Naive thymus-derived CD4-positive, alpha-beta T cell (primary cell): ENCODE data around the gene FILIP1L. TPM values are rescaled to one million over a fixed set of nuclear protein-coding genes. Genes with fewer than 3 reads are reported as not detected.

Experiments
- ATAC-seq: fragments of 150-1000 bp; cut with Tn5 transposase; 2 replicates; pipeline ENCODE4 v1.10.0; 2021; ENCODE audit warnings: mild to moderate bottlenecking, moderate library complexity
- CTCF ChIA-PET: fragments of 350-600 bp; sonication (Branson Sonifier 250); formaldehyde crosslinking; loops from one replicate; lab custom pipeline; 2021; ENCODE audit warnings: antibody characterized with exemption; lab: Charles Lee
- POLR2A ChIA-PET: fragments of 350-600 bp; sonication (Branson Sonifier 250); formaldehyde crosslinking; loops from one replicate; lab custom pipeline; 2021; ENCODE audit warnings: antibody characterized with exemption, inconsistent platforms; lab: Charles Lee
- DNase-seq, 9 donors: peaks; one replicate each; pipeline versions ENCODE4 v3.0.0 to v3.0.0-alpha.2; 2020 to 2022; ENCODE audit warnings: mixed read lengths in 1 of 9
- H3K27ac ChIP-seq: one replicate; pipeline ENCODE4 v1.7.0; 2013; ENCODE audit warnings: mild to moderate bottlenecking, low read depth, low read length, moderate library complexity
- H3K27me3 ChIP-seq, 2 donors: one replicate each; pipeline ENCODE4 v1.7.0; 2013; ENCODE audit warnings: low read length in 2 of 2, mild to moderate bottlenecking in 2 of 2, moderate library complexity in 2 of 2; ENCODE audit not compliant: control insufficient read depth in 2 of 2, insufficient read depth in 2 of 2
- H3K36me3 ChIP-seq, 3 experiments: 1 replicate in 2 of 3; 2 replicates in 1 of 3; pipeline ENCODE4 v1.7.0; 2013; ENCODE audit warnings: low read length in 3 of 3, mild to moderate bottlenecking in 3 of 3, moderate library complexity in 1 of 3; ENCODE audit not compliant: insufficient read depth in 3 of 3, control insufficient read depth in 2 of 3
- H3K4me1 ChIP-seq, 2 donors: one replicate each; pipeline ENCODE4 v1.7.0; 2013; ENCODE audit warnings: low read length in 2 of 2, mild to moderate bottlenecking in 2 of 2, moderate library complexity in 1 of 2; ENCODE audit not compliant: control insufficient read depth in 2 of 2, insufficient read depth in 2 of 2
- H3K4me3 ChIP-seq: 2 replicates; pipeline ENCODE4 v1.7.0; 2013; ENCODE audit warnings: mild to moderate bottlenecking, low read length
- H3K9me3 ChIP-seq, 3 experiments: 1 replicate in 2 of 3; 2 replicates in 1 of 3; pipeline ENCODE4 v1.7.0; 2013; ENCODE audit warnings: low read length in 3 of 3; ENCODE audit not compliant: control insufficient read depth in 2 of 3
- H3K27ac Mint-ChIP-seq, 9 donors: one replicate each; pipeline ENCODE4 v1.8.0; 2020 to 2022; ENCODE audit warnings: mixed read lengths in 9 of 9, mild to moderate bottlenecking in 8 of 9, moderate library complexity in 5 of 9, inconsistent platforms in 2 of 9
- H3K27me3 Mint-ChIP-seq, 5 donors: one replicate each; pipeline ENCODE4 v1.8.0; 2021 to 2022; ENCODE audit warnings: mixed read lengths in 5 of 5, mild to moderate bottlenecking in 1 of 5
- H3K36me3 Mint-ChIP-seq, 5 donors: one replicate each; pipeline ENCODE4 v1.8.0; 2020 to 2022; ENCODE audit warnings: mixed read lengths in 5 of 5, mild to moderate bottlenecking in 3 of 5, inconsistent platforms in 1 of 5
- H3K4me1 Mint-ChIP-seq, 7 donors: one replicate each; pipeline ENCODE4 v1.8.0; 2020 to 2022; ENCODE audit warnings: mixed read lengths in 7 of 7, mild to moderate bottlenecking in 3 of 7, inconsistent platforms in 1 of 7
- H3K4me3 Mint-ChIP-seq, 10 donors: one replicate each; pipeline ENCODE4 v1.8.0; 2020 to 2022; ENCODE audit warnings: mild to moderate bottlenecking in 10 of 10, mixed read lengths in 10 of 10, moderate library complexity in 6 of 10, inconsistent platforms in 2 of 10
- H3K9me3 Mint-ChIP-seq, 11 donors: one replicate each; pipeline ENCODE4 v1.8.0; 2020 to 2022; ENCODE audit warnings: mixed read lengths in 11 of 11, mild to moderate bottlenecking in 4 of 11, inconsistent platforms in 1 of 11, moderate library complexity in 1 of 11
- intact Hi-C, 2 donors: fragments of 100-400 bp; cut with micrococcal nuclease; formaldehyde crosslinking; loops; one replicate each; pipeline ENCODE4 v1.15.1; 2023
- polyA plus RNA-seq, 2 donors: library from polyadenylated mRNA; unstranded; fragments of 300-500 nt; fragmentation: Illumina TruSeq; gene quantifications; one replicate each; pipeline ENCODE4 v1.2.3, GENCODE V29; 2021
- total RNA-seq, 6 experiments: library from RNA in 5 of 6; stranded (reverse) in 5 of 6; gene quantifications; 1 replicate in 5 of 6; 2 replicates in 1 of 6; pipeline ENCODE4 v1.2.3 and lab custom pipeline; 2021 to 2026

FILIP1L gene
- total and polyA plus RNA-seq, 7 experiments from 2014 or later: 0.13 to 6.7 (median 0.39) TPM; not detected in 2

DNA sequence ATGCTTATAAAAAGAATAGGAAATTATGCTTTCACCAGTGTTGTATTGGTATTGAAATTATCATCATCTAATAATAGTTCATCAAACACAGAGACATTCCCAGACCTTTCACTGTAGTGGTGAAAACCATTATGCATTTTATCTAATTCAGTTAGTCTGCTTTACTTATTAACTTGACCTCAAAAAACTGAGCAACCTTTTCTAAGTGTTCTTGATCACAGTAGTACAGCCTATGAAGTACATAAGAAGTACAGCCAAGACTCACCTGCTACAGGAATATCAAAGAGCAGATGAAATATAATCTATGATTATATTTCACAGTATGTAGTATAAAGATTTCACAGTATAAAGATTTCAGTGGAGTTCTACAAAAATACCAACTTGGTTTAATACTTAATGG, 75.2 kb downstream of the FILIP1L start:
- Histone ChIP-seq H3K27ac (no peak overlapping the region), H3K4me1 (no peaks in the 10 kb centered on the region), H3K27me3 (no peaks in the 10 kb centered on the region), H3K36me3 (no peaks in the 10 kb centered on the region), H3K4me3 (no peak overlapping the region), H3K9me3 (no peaks in the 10 kb centered on the region)
- no peaks in the 10 kb centered on the region for H3K9me3 Mint-ChIP-seq
- no peak for DNase-seq
- H3K27ac Mint-ChIP-seq: no peak overlapping the region
- H3K4me1 Mint-ChIP-seq: peaks cover 0 to 1% (median 0%) of the 10 kb centered on the region in 7 donors
- no peak overlapping the region for H3K4me3 Mint-ChIP-seq
- ChIA-PET POLR2A (no interaction called here), CTCF (no interaction called here)
- no peak for ATAC-seq
- H3K27me3 Mint-ChIP-seq: no peaks in the 10 kb centered on the region
- H3K36me3 Mint-ChIP-seq: peaks cover 0 to 14% (median 0%) of the 10 kb centered on the region in 5 donors
- intact Hi-C loops: no loop called here

DNA sequence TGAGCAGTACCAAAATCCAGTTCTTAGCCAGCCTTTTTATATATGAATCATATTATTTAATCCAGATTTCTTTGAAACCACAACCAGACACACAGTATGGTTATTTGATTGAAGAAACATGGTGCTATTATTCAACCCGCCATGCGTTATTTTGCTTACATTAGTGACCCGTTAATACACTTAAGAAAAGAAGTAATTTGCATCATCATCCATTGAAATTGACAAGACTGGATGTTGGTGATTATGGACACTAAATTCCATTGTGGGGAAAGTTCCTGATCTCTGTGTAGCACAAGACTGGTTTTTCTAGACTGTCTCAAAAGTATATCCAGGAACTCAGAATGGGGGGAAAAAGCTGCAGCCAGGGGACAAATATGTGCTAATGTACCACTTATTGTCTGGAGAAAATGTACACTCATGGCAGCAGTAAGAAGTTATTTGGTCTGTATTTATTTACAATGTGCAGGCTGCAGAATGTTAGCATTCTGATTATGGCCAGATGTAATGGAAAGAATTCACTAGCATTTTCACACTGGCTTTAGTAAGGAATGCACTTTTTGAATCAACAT, 80.3 kb downstream of the FILIP1L start:
- POLR2A ChIA-PET: no interaction called here
- Histone ChIP-seq H3K27ac (no peak overlapping the region), H3K4me3 (no peak overlapping the region), H3K27me3 (no peaks in the 10 kb centered on the region), H3K4me1 (no peaks in the 10 kb centered on the region), H3K36me3 (no peaks in the 10 kb centered on the region), H3K9me3 (no peaks in the 10 kb centered on the region)
- no peak for ATAC-seq
- intact Hi-C loops: no loop called here
- H3K27ac Mint-ChIP-seq: no peak overlapping the region
- DNase-seq: no peak
- H3K4me1 Mint-ChIP-seq: peaks cover 0 to 7% (median 0%) of the 10 kb centered on the region in 7 donors
- no peaks in the 10 kb centered on the region for H3K27me3 Mint-ChIP-seq
- no peak overlapping the region for H3K4me3 Mint-ChIP-seq
- CTCF ChIA-PET: no interaction called here
- peaks cover 0 to 17% (median 5%) of the 10 kb centered on the region in 5 donors for H3K36me3 Mint-ChIP-seq
- H3K9me3 Mint-ChIP-seq: no peaks in the 10 kb centered on the region

DNA sequence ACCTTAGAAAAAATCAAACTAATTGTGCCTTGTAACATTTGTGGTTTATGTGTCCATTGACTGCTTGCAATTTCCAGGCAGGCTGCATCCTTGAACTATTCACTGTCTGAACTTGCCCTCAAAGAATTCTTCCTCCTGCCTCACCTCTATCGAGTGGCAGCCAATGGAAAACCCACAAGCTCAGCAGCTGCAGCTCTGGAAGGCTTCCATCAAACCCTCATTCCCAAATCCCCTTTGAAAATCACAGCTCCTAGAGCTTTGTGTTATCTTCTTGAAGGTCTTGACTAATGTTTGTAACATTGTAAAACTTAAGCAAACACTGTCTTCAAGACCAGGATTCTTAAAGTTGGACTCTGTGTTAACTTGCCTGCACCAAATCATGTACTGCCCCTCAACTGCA, 81.1 kb downstream of the FILIP1L start:
- no peaks in the 10 kb centered on the region for H3K9me3 Mint-ChIP-seq
- H3K27ac Mint-ChIP-seq: no peak overlapping the region
- Histone ChIP-seq H3K27ac (no peak overlapping the region), H3K4me1 (no peaks in the 10 kb centered on the region), H3K36me3 (no peaks in the 10 kb centered on the region), H3K27me3 (no peaks in the 10 kb centered on the region), H3K4me3 (no peak overlapping the region), H3K9me3 (no peaks in the 10 kb centered on the region)
- H3K36me3 Mint-ChIP-seq: peaks cover 0 to 17% (median 5%) of the 10 kb centered on the region in 5 donors
- POLR2A ChIA-PET: no interaction called here
- peaks cover 0 to 7% (median 0%) of the 10 kb centered on the region in 7 donors for H3K4me1 Mint-ChIP-seq
- H3K4me3 Mint-ChIP-seq: no peak overlapping the region
- CTCF ChIA-PET: no interaction called here
- intact Hi-C loops: no loop called here
- DNase-seq: no peak
- H3K27me3 Mint-ChIP-seq: no peaks in the 10 kb centered on the region
- ATAC-seq: no peak

DNA sequence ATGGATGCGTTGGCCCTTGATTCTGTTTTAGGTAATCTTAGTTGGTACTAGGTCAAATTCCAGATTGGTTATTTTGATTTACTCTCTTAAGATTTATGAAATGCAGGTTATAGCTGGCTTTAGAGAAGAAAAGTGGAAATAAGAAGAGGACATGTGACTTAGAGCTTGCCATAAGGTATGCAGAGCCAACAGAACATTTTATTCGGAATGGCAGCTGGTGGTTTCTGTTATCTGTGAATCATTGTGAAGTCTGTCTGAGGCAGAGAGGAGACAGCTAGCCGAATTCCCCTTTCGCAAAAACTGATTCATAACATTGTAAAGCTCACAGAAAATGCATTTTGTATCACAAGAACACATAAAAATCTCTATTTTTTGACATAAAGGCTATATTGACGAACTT, 82.1 kb downstream of the FILIP1L start:
- no peak for DNase-seq
- ATAC-seq: no peak
- ChIA-PET POLR2A (no interaction called here), CTCF (no interaction called here)
- Mint-ChIP-seq H3K4me1 (peaks cover 0 to 7% (median 0%) of the 10 kb centered on the region in 7 donors), H3K4me3 (no peak overlapping the region), H3K36me3 (peaks cover 0 to 17% (median 5%) of the 10 kb centered on the region in 5 donors), H3K9me3 (no peaks in the 10 kb centered on the region), H3K27ac (no peak overlapping the region), H3K27me3 (no peaks in the 10 kb centered on the region)
- no peaks in the 10 kb centered on the region for H3K36me3 ChIP-seq
- no peaks in the 10 kb centered on the region for H3K4me1 ChIP-seq
- no peak overlapping the region for H3K4me3 ChIP-seq
- intact Hi-C loops: no loop called here
- no peaks in the 10 kb centered on the region for H3K27me3 ChIP-seq
- no peak overlapping the region for H3K27ac ChIP-seq
- H3K9me3 ChIP-seq: no peaks in the 10 kb centered on the region

DNA sequence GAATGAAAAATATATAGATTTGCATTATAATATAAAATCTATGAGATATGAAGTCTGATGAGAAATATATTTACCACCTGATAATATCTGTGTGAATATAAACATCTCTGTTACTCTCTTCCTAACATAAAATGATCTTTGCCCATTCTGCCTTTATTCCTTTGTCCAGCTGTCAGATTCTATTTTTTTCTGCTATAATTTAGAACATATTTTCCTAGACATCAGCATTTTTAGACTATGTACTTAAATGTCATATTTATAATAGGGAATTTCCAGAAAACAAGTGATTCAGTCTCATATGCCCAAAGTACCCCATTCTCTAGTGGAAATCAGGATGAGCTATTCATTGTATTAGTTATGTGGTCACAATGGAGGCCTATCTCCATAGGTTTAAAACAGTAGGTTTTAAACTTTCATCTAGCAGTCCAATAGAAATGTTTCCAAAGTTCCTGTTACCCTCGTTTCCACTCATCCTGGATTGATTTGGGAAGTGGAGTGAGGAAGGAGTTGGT, 83.3 kb downstream of the FILIP1L start:
- Mint-ChIP-seq H3K9me3 (no peaks in the 10 kb centered on the region), H3K36me3 (peaks cover 0 to 17% (median 5%) of the 10 kb centered on the region in 5 donors), H3K4me1 (peaks cover 0 to 7% (median 0%) of the 10 kb centered on the region in 7 donors), H3K4me3 (no peak overlapping the region), H3K27ac (no peak overlapping the region), H3K27me3 (no peaks in the 10 kb centered on the region)
- CTCF ChIA-PET: no interaction called here
- Histone ChIP-seq H3K9me3 (no peaks in the 10 kb centered on the region), H3K27ac (no peak overlapping the region), H3K4me3 (no peak overlapping the region), H3K4me1 (no peaks in the 10 kb centered on the region), H3K36me3 (peaks cover 0 to 4% (median 0%) of the 10 kb centered on the region in 3 experiments), H3K27me3 (no peaks in the 10 kb centered on the region)
- intact Hi-C loops: no loop called here
- POLR2A ChIA-PET: no interaction called here
- DNase-seq: no peak
- ATAC-seq: no peak

DNA sequence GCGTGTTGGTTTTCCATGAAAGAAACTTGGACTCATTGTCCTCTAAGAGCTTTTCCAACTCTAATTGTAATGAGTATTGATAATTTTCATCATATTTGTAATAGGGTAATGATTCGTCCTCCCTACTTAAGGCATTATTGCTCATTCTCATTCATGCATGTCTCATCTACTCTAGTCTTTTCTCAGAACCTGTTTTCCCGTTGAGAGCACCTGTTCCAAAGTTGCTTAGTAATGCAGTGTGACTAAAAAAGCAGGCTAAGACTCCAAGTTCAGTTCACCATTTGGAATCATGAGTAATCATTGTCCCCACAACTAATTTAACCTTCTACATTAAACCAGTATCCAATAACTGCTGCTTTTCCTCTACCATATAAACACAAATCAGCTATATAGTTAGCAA, 84.0 kb downstream of the FILIP1L start:
- no peak overlapping the region for H3K4me3 ChIP-seq
- no peak for ATAC-seq
- CTCF ChIA-PET: no interaction called here

DNA sequence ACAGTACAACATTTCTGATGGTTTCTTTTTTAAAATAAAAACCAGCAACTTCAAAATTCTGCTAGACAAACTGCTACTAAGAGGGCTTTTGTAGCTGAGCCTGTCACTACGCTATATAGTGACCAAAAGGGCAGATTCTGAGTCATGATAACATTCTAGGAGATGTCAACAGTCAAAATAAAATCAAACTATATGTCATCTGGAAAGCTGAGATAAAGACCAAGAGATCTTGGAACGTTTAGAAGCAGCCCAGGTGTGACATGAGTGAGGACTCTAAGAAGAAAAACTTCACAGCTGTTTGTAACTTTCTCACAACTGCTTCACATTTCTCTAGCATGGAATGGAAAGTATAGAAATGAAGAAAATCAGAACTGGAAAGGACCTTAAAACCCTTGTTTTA, 84.6 kb downstream of the FILIP1L start:
- Histone ChIP-seq H3K4me1 (no peaks in the 10 kb centered on the region), H3K27me3 (no peaks in the 10 kb centered on the region), H3K4me3 (no peak overlapping the region), H3K9me3 (no peaks in the 10 kb centered on the region), H3K27ac (no peak overlapping the region), H3K36me3 (peaks cover 0 to 4% (median 0%) of the 10 kb centered on the region in 3 experiments)
- Mint-ChIP-seq H3K27ac (no peak overlapping the region), H3K9me3 (no peaks in the 10 kb centered on the region), H3K4me3 (no peak overlapping the region), H3K36me3 (peaks cover 0 to 21% (median 5%) of the 10 kb centered on the region in 5 donors), H3K4me1 (peaks cover 0 to 7% (median 0%) of the 10 kb centered on the region in 7 donors), H3K27me3 (no peaks in the 10 kb centered on the region)
- DNase-seq (no peak), ATAC-seq (no peak)
- POLR2A ChIA-PET: no interaction called here
- CTCF ChIA-PET: no interaction called here
- intact Hi-C loops: no loop called here

More for the DNA sequence above, 84.0 kb downstream of the FILIP1L start:
- intact Hi-C loops: no loop called here
- H3K27ac ChIP-seq: no peak overlapping the region
- no peaks in the 10 kb centered on the region for H3K9me3 Mint-ChIP-seq
- H3K4me3 Mint-ChIP-seq: no peak overlapping the region
- POLR2A ChIA-PET: no interaction called here
- no peak for DNase-seq
- peaks cover 0 to 17% (median 5%) of the 10 kb centered on the region in 5 donors for H3K36me3 Mint-ChIP-seq
- H3K27ac Mint-ChIP-seq: no peak overlapping the region
- H3K36me3 ChIP-seq: peaks cover 0 to 4% (median 0%) of the 10 kb centered on the region in 3 experiments
- H3K4me1 Mint-ChIP-seq: peaks cover 0 to 7% (median 0%) of the 10 kb centered on the region in 7 donors
- no peaks in the 10 kb centered on the region for H3K4me1 ChIP-seq
- H3K9me3 ChIP-seq: no peaks in the 10 kb centered on the region
- no peaks in the 10 kb centered on the region for H3K27me3 ChIP-seq
- H3K27me3 Mint-ChIP-seq: no peaks in the 10 kb centered on the region
